ENCODE results near the gene BTBD9.

DNA sequence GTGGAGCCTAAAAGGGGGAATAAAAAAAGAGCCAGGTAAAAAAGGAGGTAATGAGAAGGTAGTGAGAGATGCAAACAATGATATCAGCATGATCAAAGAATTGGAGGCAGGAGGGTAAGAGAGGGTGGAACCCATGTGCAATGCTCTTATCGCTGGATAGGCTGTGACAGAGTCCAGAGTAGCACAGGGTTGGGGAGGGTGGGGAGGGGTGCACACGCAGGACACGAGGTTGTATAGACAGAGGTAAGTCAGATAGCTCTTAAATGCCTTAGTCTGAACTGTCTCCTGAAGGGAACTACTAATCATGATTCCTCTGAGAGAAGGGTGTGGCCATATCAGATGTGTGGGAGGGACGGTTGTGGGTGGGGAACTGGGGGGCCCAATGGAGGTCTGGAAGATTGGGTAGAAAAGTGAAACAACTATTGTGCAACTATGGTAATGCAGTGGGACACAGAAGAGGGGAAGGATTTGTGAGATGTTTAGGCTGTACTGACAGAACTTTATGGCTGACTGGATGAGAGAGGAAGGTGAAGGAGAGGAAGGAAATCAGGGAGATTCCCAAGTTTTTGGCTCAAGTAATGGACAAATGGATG lies 354.8 kb downstream of the BTBD9 start:
- TF ChIP-seq ZNF274 (IDR thresholded peaks at IDR 0.05; ENCODE audit: low read depth, low read length) (no peak), SUZ12 (IDR thresholded peaks at IDR 0.05; ENCODE audit: extremely low read depth, insufficient read depth, insufficient read length) (no peak)

Data from NT2/D1 (cell line).